Peyer's patch (tissue), 4 donors: ENCODE results near the gene PTPN5. TPM values are rescaled to one million over a fixed set of nuclear protein-coding genes. Genes with fewer than 3 reads are reported as not detected.

Source experiments
- DNase-seq, 3 donors: peaks; one replicate each; pipeline ENCODE4 v3.0.0-alpha.2; 2017 to 2019
- H3K27ac ChIP-seq, 4 donors: fragments of 200-600 bp; sonication (generic); one replicate each; pipeline ENCODE4 v1.5.1; 2016 to 2019
- H3K27me3 ChIP-seq, 2 donors: fragments of 200-600 bp; sonication (generic); one replicate each; pipeline ENCODE4 v1.5.1; 2019
- H3K36me3 ChIP-seq, 3 donors: fragments of 200-600 bp; sonication (generic); one replicate each; pipeline ENCODE4 v1.5.1; 2016 to 2019
- H3K4me1 ChIP-seq, 4 donors: fragments of 200-600 bp; sonication (generic); one replicate each; pipeline ENCODE4 v1.5.1; 2016 to 2019
- H3K4me3 ChIP-seq, 4 donors: fragments of 200-600 bp; sonication (generic); 1 replicate in 3 of 4; 2 replicates in 1 of 4; pipeline ENCODE4 v1.5.1; 2016 to 2019; ENCODE audit warnings: mild to moderate bottlenecking in 1 of 4
- H3K9me3 ChIP-seq, 4 donors: fragments of 200-600 bp; sonication (generic); one replicate each; pipeline ENCODE4 v1.5.1; 2016 to 2019; ENCODE audit warnings: mild to moderate bottlenecking in 1 of 4
- POLR2A ChIP-seq, 2 donors: fragments of 450-650 bp; IDR thresholded peaks; one replicate each; pipeline ENCODE4 v1.5.1; 2017; ENCODE audit warnings: antibody characterized with exemption in 2 of 2, mild to moderate bottlenecking in 2 of 2, moderate library complexity in 2 of 2
- total RNA-seq, 4 donors: library from RNA; depleted of rRNA; stranded (reverse); fragments of >200 nt; gene quantifications; one replicate each; pipeline ENCODE4 v1.1.0, GENCODE V29; 2016
- TF ChIP-seq, protein P1 (sequence below), 6 experiments: fragments of 450-650 bp in 4 of 6; fragments of 200-600 bp in 2 of 6; sonication (generic) in 1 of 6; IDR thresholded peaks; one replicate each; pipeline ENCODE4 v1.5.1; 2017 to 2019; ENCODE audit warnings: antibody characterized with exemption in 6 of 6, mild to moderate bottlenecking in 3 of 6, moderate library complexity in 1 of 6

Gene PTPN5
- total RNA-seq, 4 donors from 2014 or later: 0.76 to 1.7 TPM; not detected in 2

DNA sequence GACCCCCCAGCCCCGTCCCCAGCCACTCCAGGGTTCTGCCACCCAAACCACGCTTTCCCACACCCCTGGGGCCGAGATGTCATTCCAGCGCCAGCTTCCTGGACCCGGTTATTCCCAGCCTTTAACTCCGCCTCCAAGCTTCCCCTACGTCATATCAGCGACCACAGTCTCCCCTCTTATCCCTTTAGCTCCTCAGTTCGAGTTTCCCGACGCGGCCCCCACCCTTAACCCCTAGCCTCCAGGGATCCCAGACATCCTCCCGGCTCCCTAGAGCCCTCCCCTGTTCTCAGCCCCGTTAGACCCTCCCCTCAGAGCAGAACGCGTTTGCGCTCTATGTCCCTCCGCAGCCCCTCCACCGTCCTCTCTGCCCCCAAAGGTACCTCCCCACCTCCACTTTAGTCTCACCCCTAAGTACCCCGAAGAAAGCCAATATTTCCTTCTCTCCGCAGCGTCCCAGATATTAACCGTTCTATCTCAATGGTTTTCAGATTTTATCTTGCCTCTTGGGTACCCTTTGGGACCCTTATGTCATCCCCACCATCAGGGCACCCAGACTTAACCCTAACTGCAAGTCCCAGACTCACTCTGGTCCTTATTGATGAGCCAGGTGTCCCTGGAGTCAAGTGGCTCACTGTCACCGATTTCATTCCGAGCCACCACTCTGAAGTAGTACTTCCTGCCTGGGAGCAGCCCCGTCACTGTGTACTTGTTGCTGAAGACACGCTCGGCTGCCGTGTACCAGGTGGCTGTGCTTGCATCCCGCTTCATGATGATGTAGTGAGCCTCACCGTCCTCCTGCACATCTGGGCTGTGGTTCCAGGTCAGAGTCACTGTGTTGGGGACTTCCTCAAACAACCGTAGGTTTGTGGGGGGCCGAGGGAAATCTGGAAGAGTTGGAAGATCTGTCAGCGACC is 85.0 kb downstream of the PTPN5 start:
- Histone ChIP-seq H3K4me1 (peaks cover 3 to 19% (median 7%) of the 10 kb centered on the region in 4 donors), H3K27ac (peak overlapping the region; percentile 64 to 75 (median 68)), H3K36me3 (no peaks in the 10 kb centered on the region), H3K9me3 (no peaks in the 10 kb centered on the region), H3K27me3 (no peaks in the 10 kb centered on the region), H3K4me3 (peak overlapping the region; percentile 50 to 59 (median 53))
- no peak for TF ChIP-seq POLR2A (IDR thresholded peaks at IDR 0.05)
- TF ChIP-seq, protein P1, sequence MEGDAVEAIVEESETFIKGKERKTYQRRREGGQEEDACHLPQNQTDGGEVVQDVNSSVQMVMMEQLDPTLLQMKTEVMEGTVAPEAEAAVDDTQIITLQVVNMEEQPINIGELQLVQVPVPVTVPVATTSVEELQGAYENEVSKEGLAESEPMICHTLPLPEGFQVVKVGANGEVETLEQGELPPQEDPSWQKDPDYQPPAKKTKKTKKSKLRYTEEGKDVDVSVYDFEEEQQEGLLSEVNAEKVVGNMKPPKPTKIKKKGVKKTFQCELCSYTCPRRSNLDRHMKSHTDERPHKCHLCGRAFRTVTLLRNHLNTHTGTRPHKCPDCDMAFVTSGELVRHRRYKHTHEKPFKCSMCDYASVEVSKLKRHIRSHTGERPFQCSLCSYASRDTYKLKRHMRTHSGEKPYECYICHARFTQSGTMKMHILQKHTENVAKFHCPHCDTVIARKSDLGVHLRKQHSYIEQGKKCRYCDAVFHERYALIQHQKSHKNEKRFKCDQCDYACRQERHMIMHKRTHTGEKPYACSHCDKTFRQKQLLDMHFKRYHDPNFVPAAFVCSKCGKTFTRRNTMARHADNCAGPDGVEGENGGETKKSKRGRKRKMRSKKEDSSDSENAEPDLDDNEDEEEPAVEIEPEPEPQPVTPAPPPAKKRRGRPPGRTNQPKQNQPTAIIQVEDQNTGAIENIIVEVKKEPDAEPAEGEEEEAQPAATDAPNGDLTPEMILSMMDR (IDR thresholded peaks at IDR 0.05): no peak
- peak; percentile 62 to 88 (median 77) for DNase-seq

GRCh38 chr11:18705651-18706281 is 85.8 kb downstream of the PTPN5 start:
- no peak for TF ChIP-seq POLR2A (IDR thresholded peaks at IDR 0.05)
- TF ChIP-seq, protein P1 (IDR thresholded peaks at IDR 0.05): no peak
- Histone ChIP-seq H3K36me3 (no peaks in the 10 kb centered on the region), H3K4me3 (peak overlapping the region; percentile 50 to 59 (median 53)), H3K27ac (peak overlapping the region; percentile 64 to 75 (median 68)), H3K9me3 (no peaks in the 10 kb centered on the region), H3K27me3 (no peaks in the 10 kb centered on the region), H3K4me1 (peaks cover 3 to 19% (median 7%) of the 10 kb centered on the region in 4 donors)
- DNase-seq: peak; percentile 21 to 62 (median 60)

GRCh38 chr11:18704698-18705097 is 86.9 kb downstream of the PTPN5 start:
- TF ChIP-seq, protein P1 (IDR thresholded peaks at IDR 0.05): no peak
- no peak for TF ChIP-seq POLR2A (IDR thresholded peaks at IDR 0.05)
- DNase-seq: no peak

DNA sequence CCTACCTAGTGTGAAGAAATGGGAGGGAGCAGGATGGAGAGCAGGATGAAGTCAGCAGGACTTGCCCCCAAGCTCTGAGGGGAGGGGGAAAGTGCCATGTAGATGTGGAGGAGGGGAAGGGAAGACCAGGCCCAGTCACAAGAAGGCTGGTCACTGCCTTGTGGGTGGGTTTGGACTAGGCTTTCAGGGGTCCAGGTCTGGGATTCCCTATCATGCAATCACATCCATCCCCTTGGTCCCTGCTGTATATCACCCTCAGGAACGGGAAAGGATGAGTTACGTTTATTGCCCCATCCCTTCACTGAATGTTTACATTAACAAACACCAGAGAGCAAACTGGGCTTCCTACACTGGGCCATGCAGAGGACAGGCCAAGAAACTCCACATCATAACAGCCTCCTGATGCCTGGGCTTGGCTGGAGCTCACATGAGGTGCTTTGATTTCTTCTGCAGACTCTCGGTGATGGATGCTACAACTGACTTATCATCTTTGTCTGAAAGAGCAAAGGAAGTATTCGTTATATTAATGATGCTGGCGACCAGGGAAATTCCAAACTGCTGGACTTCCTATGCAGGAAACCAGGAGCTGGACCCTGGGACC is 87.5 kb downstream of the PTPN5 start:
- no peak for TF ChIP-seq POLR2A (IDR thresholded peaks at IDR 0.05)
- TF ChIP-seq, protein P1 (IDR thresholded peaks at IDR 0.05): no peak
- DNase-seq: no peak

More at GRCh38 chr11:18704698-18705097, 86.9 kb downstream of the PTPN5 start:
- Histone ChIP-seq H3K27me3 (no peaks in the 10 kb centered on the region), H3K4me1 (peaks cover 3 to 24% (median 7%) of the 10 kb centered on the region in 4 donors), H3K4me3 (no peak overlapping the region), H3K36me3 (no peaks in the 10 kb centered on the region), H3K27ac (no peak overlapping the region), H3K9me3 (no peaks in the 10 kb centered on the region)

GRCh38 chr11:18703001-18703763 is 88.4 kb downstream of the PTPN5 start:
- no peak overlapping the region for H3K27ac ChIP-seq
- no peak for DNase-seq

More for the DNA sequence above, 87.5 kb downstream of the PTPN5 start:
- H3K4me1 ChIP-seq: peaks cover 3 to 24% (median 7%) of the 10 kb centered on the region in 4 donors
- no peaks in the 10 kb centered on the region for H3K27me3 ChIP-seq
- H3K36me3 ChIP-seq: no peaks in the 10 kb centered on the region
- H3K27ac ChIP-seq: no peak overlapping the region
- H3K9me3 ChIP-seq: no peaks in the 10 kb centered on the region
- no peak overlapping the region for H3K4me3 ChIP-seq

More at GRCh38 chr11:18703001-18703763, 88.4 kb downstream of the PTPN5 start:
- Histone ChIP-seq H3K27me3 (no peaks in the 10 kb centered on the region), H3K4me3 (no peak overlapping the region), H3K4me1 (peaks cover 3 to 24% (median 7%) of the 10 kb centered on the region in 4 donors), H3K9me3 (no peaks in the 10 kb centered on the region), H3K36me3 (no peaks in the 10 kb centered on the region)
- no peak for TF ChIP-seq POLR2A (IDR thresholded peaks at IDR 0.05)
- TF ChIP-seq, protein P1 (IDR thresholded peaks at IDR 0.05): no peak
